Mesothelial cell of epicardium (in vitro differentiated cells): ENCODE results near the gene CUBN. TPM values are rescaled to one million over a fixed set of nuclear protein-coding genes. Genes with fewer than 3 reads are reported as not detected.
A peak's percentile ranks its signal among the peaks of the same experiment; 100 is the strongest.

Source experiments
- DNase-seq, 2 experiments: peaks; one replicate each; pipeline ENCODE4 v3.0.0; 2021; ENCODE audit warnings: low spot score in 2 of 2; ENCODE audit not compliant: unreplicated experiment in 2 of 2
- H3K27ac Mint-ChIP-seq: 2 replicates; pipeline ENCODE4 v1.8.0; 2021; ENCODE audit warnings: mixed read lengths
- H3K27me3 Mint-ChIP-seq: 2 replicates; pipeline ENCODE4 v1.8.0; 2021; ENCODE audit warnings: low read depth, mixed read lengths
- H3K36me3 Mint-ChIP-seq: 2 replicates; pipeline ENCODE4 v1.8.0; 2021; ENCODE audit warnings: mixed read lengths
- H3K4me1 Mint-ChIP-seq: 2 replicates; pipeline ENCODE4 v1.8.0; 2021; ENCODE audit warnings: mixed read lengths
- H3K4me3 Mint-ChIP-seq: 2 replicates; pipeline ENCODE4 v1.8.0; 2021; ENCODE audit warnings: mild to moderate bottlenecking, moderate library complexity, mixed read lengths
- H3K9me3 Mint-ChIP-seq: 2 replicates; pipeline ENCODE4 v1.8.0; 2021; ENCODE audit warnings: mixed read lengths
- total RNA-seq: library from RNA; stranded (reverse); gene quantifications from 3 replicates; pipeline ENCODE4 v1.2.1, GENCODE V29; 2021
- TF ChIP-seq, protein P1 (sequence below): fragments of 200-600 bp; sonication (generic); IDR thresholded peaks from one replicate; pipeline ENCODE4 v1.5.0; 2021; ENCODE audit warnings: antibody characterized with exemption; ENCODE audit not compliant: unreplicated experiment

Gene CUBN
- total RNA-seq, 1 donor from 2014 or later, result 1.5 TPM

GRCh38 chr10:17073725-17074540 is 55.7 kb downstream of the CUBN start:
- Mint-ChIP-seq H3K9me3 (peaks cover 3% of the 10 kb centered on the region), H3K27me3 (no peaks in the 10 kb centered on the region), H3K27ac (no peak overlapping the region), H3K36me3 (no peaks in the 10 kb centered on the region), H3K4me1 (peaks cover 25% of the 10 kb centered on the region), H3K4me3 (no peak overlapping the region)
- DNase-seq, result no peak
- TF ChIP-seq, protein P1, sequence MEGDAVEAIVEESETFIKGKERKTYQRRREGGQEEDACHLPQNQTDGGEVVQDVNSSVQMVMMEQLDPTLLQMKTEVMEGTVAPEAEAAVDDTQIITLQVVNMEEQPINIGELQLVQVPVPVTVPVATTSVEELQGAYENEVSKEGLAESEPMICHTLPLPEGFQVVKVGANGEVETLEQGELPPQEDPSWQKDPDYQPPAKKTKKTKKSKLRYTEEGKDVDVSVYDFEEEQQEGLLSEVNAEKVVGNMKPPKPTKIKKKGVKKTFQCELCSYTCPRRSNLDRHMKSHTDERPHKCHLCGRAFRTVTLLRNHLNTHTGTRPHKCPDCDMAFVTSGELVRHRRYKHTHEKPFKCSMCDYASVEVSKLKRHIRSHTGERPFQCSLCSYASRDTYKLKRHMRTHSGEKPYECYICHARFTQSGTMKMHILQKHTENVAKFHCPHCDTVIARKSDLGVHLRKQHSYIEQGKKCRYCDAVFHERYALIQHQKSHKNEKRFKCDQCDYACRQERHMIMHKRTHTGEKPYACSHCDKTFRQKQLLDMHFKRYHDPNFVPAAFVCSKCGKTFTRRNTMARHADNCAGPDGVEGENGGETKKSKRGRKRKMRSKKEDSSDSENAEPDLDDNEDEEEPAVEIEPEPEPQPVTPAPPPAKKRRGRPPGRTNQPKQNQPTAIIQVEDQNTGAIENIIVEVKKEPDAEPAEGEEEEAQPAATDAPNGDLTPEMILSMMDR, result no peak

DNA sequence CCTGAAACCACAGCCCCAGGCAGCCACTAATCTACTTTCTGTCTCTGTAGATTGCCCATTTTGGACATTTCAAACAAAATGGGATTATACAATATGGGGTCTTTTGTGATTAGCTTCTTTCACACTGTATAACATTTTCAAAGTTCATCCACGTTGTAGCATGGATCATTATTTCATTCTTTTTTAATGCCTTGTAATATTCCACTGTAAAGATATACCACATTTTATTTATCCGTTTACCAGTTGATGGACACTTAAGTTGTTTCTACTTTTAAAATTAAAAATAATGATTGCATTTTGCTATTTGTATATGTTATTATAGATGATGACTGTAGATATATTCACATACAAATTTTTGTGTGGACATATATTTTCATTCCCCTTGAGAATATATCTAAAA is 60.7 kb downstream of the CUBN start:
- Mint-ChIP-seq H3K36me3 (no peaks in the 10 kb centered on the region), H3K27me3 (no peaks in the 10 kb centered on the region), H3K4me1 (peaks cover 24% of the 10 kb centered on the region), H3K9me3 (peaks cover 3% of the 10 kb centered on the region), H3K27ac (no peak overlapping the region), H3K4me3 (no peak overlapping the region)
- no peak for DNase-seq
- TF ChIP-seq, protein P1, result no peak

- no peak overlapping the region for H3K4me3 Mint-ChIP-seq
- TF ChIP-seq, protein P1, result no peak
- no peaks in the 10 kb centered on the region for H3K36me3 Mint-ChIP-seq
- peak overlapping the region; percentile 45 for H3K27ac Mint-ChIP-seq
- DNase-seq, result no peak
- H3K27me3 Mint-ChIP-seq, result no peaks in the 10 kb centered on the region
- peaks cover 38% of the 10 kb centered on the region for H3K4me1 Mint-ChIP-seq
- H3K9me3 Mint-ChIP-seq, result peaks cover 3% of the 10 kb centered on the region
Measured at GRCh38 chr10:17067376-17068264, 62.0 kb downstream of the CUBN start.

DNA sequence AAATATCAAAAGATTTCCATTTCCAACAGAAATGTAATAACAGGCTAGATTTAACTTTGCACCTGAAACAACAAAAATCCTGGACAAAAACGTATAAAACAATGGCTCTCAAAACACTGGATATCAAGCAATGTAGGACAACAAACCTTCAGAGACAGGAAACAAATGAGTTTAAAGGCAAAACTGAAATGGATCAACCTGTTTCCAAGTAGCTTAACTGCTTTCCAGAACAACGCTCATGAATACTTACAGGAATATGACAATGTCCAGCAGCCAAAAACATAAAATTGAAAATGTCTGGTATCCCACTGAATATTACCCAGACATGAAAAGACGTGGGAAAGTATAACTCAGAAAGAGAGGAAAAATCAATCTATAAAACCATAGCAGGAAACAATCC is 62.8 kb downstream of the CUBN start:
- peaks cover 40% of the 10 kb centered on the region for H3K4me1 Mint-ChIP-seq

GRCh38 chr10:17066000-17066399 is 63.6 kb downstream of the CUBN start:
- peaks cover 47% of the 10 kb centered on the region for H3K4me1 Mint-ChIP-seq
- H3K36me3 Mint-ChIP-seq, result no peaks in the 10 kb centered on the region
- DNase-seq, result no peak
- H3K27me3 Mint-ChIP-seq, result no peaks in the 10 kb centered on the region
- TF ChIP-seq, protein P1, result no peak
- H3K9me3 Mint-ChIP-seq, result peaks cover 3% of the 10 kb centered on the region
- H3K4me3 Mint-ChIP-seq, result no peak overlapping the region
- no peak overlapping the region for H3K27ac Mint-ChIP-seq

More for the DNA sequence above, 62.8 kb downstream of the CUBN start:
- Mint-ChIP-seq H3K9me3 (peaks cover 3% of the 10 kb centered on the region), H3K27ac (peak overlapping the region; percentile 55), H3K4me3 (no peak overlapping the region), H3K36me3 (no peaks in the 10 kb centered on the region), H3K27me3 (no peaks in the 10 kb centered on the region)
- TF ChIP-seq, protein P1, result no peak
- DNase-seq, result no peak
